ENCODE data around the gene PRSS53.

DNA sequence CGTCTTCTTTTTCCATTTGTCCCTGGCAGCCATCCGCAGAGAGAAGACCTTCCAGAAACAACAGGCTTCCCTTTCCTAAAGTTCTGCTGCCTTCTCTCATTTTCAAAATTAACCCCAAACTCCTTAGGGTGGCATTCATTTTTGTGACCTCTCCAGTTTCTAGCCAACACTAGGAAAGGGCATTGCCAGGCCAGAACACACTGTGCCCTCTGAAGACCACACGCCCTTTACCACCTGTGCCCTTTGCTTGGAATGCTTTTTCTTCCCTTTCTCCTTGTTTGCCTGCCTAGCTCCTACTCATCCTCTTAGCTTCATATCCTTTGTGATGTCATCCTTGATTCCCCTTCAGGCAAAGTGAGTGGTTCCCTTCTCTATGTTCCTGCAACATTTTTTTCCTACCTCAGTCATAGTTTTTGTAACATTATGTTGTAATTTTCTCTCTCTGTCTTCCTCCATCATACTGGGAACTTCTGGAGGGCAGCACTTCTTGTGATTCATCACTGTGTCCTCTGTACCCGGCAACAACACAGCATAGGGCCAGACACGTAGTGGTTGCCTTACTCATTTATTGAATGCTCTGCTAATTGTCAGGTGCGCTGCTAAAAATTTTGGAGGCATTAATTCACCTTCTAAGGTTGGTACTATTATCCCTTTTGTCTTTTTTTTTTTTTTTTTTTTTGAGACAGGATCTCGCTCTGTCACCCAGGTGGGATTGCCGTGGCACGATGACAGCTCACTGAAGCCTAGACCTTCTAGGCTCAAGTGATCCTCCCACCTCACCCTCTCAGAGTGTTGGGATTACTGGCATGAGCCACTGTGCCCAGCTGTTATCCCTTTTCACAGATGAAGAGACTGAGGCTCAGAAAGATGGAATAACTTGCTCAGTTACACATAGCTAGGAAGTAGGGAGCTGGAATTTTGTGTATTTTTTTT is 29.7 kb upstream of the PRSS53 start:
- TF ChIP-seq SP1 (IDR thresholded peaks at IDR 0.05) = no peak
- TF ChIP-seq, protein P1, sequence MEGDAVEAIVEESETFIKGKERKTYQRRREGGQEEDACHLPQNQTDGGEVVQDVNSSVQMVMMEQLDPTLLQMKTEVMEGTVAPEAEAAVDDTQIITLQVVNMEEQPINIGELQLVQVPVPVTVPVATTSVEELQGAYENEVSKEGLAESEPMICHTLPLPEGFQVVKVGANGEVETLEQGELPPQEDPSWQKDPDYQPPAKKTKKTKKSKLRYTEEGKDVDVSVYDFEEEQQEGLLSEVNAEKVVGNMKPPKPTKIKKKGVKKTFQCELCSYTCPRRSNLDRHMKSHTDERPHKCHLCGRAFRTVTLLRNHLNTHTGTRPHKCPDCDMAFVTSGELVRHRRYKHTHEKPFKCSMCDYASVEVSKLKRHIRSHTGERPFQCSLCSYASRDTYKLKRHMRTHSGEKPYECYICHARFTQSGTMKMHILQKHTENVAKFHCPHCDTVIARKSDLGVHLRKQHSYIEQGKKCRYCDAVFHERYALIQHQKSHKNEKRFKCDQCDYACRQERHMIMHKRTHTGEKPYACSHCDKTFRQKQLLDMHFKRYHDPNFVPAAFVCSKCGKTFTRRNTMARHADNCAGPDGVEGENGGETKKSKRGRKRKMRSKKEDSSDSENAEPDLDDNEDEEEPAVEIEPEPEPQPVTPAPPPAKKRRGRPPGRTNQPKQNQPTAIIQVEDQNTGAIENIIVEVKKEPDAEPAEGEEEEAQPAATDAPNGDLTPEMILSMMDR (IDR thresholded peaks at IDR 0.05; ENCODE audit: low read depth, low read length, missing input control) = no peak
- no peak for TF ChIP-seq RAD21 (IDR thresholded peaks at IDR 0.05)
- TF ChIP-seq, protein P2, sequence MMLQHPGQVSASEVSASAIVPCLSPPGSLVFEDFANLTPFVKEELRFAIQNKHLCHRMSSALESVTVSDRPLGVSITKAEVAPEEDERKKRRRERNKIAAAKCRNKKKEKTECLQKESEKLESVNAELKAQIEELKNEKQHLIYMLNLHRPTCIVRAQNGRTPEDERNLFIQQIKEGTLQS (IDR thresholded peaks at IDR 0.05) = no peak
- TF ChIP-seq GABPA (IDR thresholded peaks at IDR 0.05 in 1 of 2, conservative IDR thresholded peaks at IDR 0.05 in 1 of 2) = no peak

All from liver (tissue), 3 donors.